ENCODE results near the gene UNK. TPM values are rescaled to one million over a fixed set of nuclear protein-coding genes. Genes with fewer than 3 reads are reported as not detected.
"Not testable (repeated sequence)": the region's sequence is repeated elsewhere in the genome, so short reads cannot be mapped to it uniquely, and the experiment has no call there.

Gene UNK
- total RNA-seq, 6 experiments from 2014 or later: 5.8 to 29.2 (median 11.1) TPM

DNA sequence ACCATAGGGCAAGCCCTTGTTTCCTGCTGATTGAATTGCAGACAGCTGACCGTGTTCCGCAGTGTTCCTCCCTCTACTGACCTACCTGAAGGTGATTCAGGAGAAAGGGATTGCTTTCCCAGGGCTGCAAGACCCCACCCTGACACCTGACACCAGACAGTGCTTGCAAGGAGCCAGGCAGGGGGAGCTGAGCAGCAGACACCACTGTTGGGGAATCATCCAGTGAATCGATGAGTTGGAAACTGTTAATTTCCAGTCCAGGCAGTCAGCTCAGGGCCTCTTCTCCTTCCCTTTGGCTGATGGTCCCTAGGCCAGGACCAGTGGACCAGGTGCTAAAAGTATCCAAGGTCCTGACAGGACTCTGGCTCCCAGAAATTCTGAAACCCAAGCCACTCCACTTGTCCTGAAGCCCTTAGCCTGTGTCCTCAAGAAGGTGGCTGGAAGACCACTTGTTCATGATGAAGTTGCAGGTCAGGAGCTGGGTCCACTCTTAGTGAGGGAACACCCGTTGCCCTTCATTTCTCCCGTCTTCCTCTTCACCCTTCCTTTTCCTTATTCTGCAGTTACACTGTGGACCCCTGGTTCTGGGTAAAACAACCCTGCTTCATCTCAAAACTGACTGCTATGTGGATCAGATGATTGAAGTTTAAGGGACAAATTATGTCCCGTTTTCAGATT lies 9.5 kb upstream of the UNK start:
- Histone ChIP-seq H3K4me1 (peaks cover 0 to 56% (median 18%) of the 10 kb centered on the region in 4 donors), H3K4me3 (no peak overlapping the region), H3K9me3 (no peaks in the 10 kb centered on the region), H3K27me3 (no peaks in the 10 kb centered on the region), H3K36me3 (peaks cover 0 to 19% (median 10%) of the 10 kb centered on the region in 4 donors), H3K27ac (no peak overlapping the region)
- TF ChIP-seq, protein P1, sequence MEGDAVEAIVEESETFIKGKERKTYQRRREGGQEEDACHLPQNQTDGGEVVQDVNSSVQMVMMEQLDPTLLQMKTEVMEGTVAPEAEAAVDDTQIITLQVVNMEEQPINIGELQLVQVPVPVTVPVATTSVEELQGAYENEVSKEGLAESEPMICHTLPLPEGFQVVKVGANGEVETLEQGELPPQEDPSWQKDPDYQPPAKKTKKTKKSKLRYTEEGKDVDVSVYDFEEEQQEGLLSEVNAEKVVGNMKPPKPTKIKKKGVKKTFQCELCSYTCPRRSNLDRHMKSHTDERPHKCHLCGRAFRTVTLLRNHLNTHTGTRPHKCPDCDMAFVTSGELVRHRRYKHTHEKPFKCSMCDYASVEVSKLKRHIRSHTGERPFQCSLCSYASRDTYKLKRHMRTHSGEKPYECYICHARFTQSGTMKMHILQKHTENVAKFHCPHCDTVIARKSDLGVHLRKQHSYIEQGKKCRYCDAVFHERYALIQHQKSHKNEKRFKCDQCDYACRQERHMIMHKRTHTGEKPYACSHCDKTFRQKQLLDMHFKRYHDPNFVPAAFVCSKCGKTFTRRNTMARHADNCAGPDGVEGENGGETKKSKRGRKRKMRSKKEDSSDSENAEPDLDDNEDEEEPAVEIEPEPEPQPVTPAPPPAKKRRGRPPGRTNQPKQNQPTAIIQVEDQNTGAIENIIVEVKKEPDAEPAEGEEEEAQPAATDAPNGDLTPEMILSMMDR (IDR thresholded peaks at IDR 0.05): no peak
- intact Hi-C loops (cut with DNase I): no loop called here
- WGBS (ENCODE audit: insufficient coverage, low coverage, low lambda C conversion rate, missing lambda C conversion rate): 65% methylated on average over 4 of the region's 6 CpGs
- ATAC-seq (no peak), DNase-seq (peak in 1 of 3 donors; percentile 22)

DNA sequence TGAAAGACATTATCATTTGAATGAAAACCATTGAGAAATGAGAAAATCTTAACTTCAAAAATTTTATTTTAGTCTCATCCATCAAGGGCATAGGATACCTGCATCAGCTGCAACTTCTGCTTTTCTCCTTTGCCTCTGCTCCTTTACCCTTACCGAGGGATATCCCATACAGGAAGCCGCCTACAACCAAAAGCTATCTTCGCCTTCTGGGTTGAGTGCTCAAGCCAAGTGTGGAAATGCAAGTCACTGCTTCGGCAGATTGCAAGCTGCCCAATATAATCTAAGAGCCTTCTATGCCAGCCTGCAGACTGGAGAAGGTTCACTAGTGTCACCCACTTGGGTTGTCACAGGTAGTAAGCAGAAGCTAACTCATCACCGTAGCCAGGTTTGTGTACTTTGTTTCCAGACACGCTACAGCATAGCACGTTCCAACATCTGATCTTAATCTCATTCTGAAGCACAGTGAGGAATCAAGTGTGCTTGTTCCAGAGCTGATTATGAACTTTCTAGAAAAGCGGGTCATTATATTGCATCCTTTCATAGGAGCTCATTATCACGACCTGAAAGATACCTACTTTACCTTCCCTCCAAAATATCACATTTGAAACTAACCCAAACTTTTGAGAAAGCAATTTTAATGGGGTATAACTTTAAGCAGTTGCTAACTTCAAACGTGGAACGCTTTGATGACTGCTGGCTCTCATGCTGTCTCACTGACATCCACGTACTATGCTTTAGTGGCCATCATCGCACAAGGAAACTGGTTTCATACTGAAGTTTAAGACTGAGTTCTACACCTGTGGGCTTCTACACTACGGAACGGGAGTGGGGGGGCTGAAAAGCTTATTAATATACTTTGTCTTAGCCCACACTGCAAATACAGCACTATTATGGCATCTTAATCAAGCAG lies 8.0 kb upstream of the UNK start:
- 20% methylated on average over 15 of the region's 15 CpGs for WGBS (ENCODE audit: insufficient coverage, low coverage, low lambda C conversion rate, missing lambda C conversion rate)
- no peaks in the 10 kb centered on the region for H3K9me3 ChIP-seq
- DNase-seq (no peak), ATAC-seq (peak in 1 of 4 donors; percentile 4)
- peaks cover 0 to 19% (median 10%) of the 10 kb centered on the region in 4 donors for H3K36me3 ChIP-seq
- peaks cover 0 to 42% (median 12%) of the 10 kb centered on the region in 4 donors for H3K4me1 ChIP-seq
- TF ChIP-seq, protein P1 (IDR thresholded peaks at IDR 0.05): no peak
- no peak for TF ChIP-seq POLR2A (IDR thresholded peaks at IDR 0.05)
- H3K27ac ChIP-seq: peak overlapping the region; percentile 11 to 48 (median 45)
- intact Hi-C loops (cut with DNase I): no loop called here
- H3K4me3 ChIP-seq: no peak overlapping the region
- no peaks in the 10 kb centered on the region for H3K27me3 ChIP-seq

DNA sequence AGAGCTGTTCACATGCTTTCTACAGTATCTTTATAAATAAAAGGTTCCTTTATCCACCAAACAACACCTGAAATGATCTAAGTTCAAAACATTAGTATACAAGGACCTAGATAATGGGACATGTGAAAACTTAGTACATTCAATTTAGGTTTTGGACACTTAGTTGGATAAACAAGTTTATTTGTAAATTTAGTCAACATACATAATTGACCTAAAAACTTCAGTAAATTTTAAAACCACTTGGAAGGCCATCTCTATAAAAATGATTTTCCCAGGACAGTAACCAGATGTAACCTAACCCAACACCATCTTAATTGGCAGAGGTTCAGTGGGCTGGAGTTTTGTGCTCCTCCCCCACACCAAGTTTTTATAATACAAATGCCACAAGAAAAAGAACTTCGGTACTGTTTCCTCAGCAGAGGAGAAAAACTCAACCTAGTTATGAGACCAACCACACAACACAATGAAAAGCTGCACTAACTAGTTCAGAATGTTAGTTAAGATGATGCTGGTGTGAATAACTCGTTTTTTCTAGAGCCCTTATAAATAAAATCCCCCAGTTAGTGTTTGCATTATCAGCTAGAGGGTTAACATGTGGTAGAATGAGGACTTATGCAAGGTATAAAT lies 7.2 kb upstream of the UNK start:
- Histone ChIP-seq H3K9me3 (no peaks in the 10 kb centered on the region), H3K36me3 (peaks cover 0 to 19% (median 10%) of the 10 kb centered on the region in 4 donors), H3K27me3 (no peaks in the 10 kb centered on the region), H3K4me1 (peaks cover 0 to 35% (median 12%) of the 10 kb centered on the region in 4 donors), H3K4me3 (peak overlapping the region; percentile 88 to 98 (median 95)), H3K27ac (peak overlapping the region in 2 of 3 donors; percentile 11 to 45)
- TF ChIP-seq, protein P1 (IDR thresholded peaks at IDR 0.05): no peak
- no peak for TF ChIP-seq POLR2A (IDR thresholded peaks at IDR 0.05)
- ATAC-seq: no peak
- intact Hi-C loops (cut with DNase I): no loop called here
- 3% methylated on average over 2 of the region's 2 CpGs for WGBS (ENCODE audit: insufficient coverage, low coverage, low lambda C conversion rate, missing lambda C conversion rate)
- DNase-seq: no peak

DNA sequence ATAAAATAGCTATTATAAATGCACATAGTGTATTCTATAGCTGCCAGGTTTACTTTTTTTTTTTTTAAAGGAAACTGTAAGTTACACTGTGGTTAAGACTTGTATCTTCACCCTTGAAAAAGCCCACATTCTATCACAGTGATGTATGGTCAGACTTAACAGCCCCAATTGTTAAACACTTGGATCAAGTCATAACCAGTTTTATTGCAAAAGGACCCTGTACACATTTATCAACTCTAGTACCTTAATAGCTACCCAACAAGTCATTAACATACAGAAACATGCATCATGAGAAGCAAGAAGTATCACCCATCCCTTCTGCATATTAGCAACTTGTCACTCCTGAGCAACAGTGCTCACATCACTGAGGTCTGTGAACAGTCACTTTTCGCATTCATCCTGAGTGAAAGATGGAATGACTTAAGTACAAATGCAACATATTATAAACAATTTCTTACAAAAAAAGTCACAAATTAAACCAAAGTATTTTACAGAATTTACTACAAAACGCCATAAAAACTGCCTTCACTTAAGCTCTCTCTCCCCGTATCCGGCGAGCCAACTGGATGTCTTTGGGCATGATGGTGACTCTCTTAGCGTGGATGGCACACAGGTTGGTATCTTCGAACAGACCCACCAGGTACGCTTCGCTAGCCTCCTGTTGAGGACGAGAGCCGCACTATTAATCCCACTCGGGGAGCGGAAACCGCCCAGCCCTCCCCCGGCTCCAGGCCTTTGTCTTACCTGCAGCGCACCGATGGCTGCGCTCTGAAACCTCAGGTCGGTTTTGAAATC lies 6.3 kb upstream of the UNK start:
- H3K36me3 ChIP-seq: peaks cover 0 to 19% (median 10%) of the 10 kb centered on the region in 4 donors
- peaks cover 0 to 35% (median 12%) of the 10 kb centered on the region in 4 donors for H3K4me1 ChIP-seq
- H3K9me3 ChIP-seq; intact Hi-C loops (cut with DNase I); DNase-seq; ATAC-seq; H3K27me3 ChIP-seq: not testable (repeated sequence)
- peak overlapping the region; percentile 88 to 98 (median 95) for H3K4me3 ChIP-seq
- peak overlapping the region; percentile 96 to 99 (median 97) for H3K27ac ChIP-seq
- WGBS (ENCODE audit: insufficient coverage, low coverage, low lambda C conversion rate, missing lambda C conversion rate): under 1% methylated on average over 7 of the region's 19 CpGs

Data from right lobe of liver (tissue), 6 donors.